GM13977 (cell line): Measurements from ENCODE around the gene NEUROD2.

Experiments used
- DNase-seq: peaks from one replicate; pipeline ENCODE4 v3.0.0; 2012; ENCODE audit warnings: low spot score
- CTCF ChIP-seq: IDR thresholded peaks from 2 replicates; pipeline ENCODE4 v1.5.1; 2012; ENCODE audit warnings: mild to moderate bottlenecking, control low read depth; ENCODE audit not compliant: insufficient read depth; ENCODE audit errors: extremely low read depth, missing control alignments
- in situ Hi-C: fragments of 300-500 bp; cut with MboI; formaldehyde crosslinking; loops from one replicate; pipeline ENCODE4 v1.12.0; 2022; ENCODE audit warnings: low sequenced_read_pairs, low pct_unique_long_range_greater_than_20kb, mixed read lengths, inconsistent platforms; ENCODE audit not compliant: unreplicated experiment

Gene NEUROD2

DNA sequence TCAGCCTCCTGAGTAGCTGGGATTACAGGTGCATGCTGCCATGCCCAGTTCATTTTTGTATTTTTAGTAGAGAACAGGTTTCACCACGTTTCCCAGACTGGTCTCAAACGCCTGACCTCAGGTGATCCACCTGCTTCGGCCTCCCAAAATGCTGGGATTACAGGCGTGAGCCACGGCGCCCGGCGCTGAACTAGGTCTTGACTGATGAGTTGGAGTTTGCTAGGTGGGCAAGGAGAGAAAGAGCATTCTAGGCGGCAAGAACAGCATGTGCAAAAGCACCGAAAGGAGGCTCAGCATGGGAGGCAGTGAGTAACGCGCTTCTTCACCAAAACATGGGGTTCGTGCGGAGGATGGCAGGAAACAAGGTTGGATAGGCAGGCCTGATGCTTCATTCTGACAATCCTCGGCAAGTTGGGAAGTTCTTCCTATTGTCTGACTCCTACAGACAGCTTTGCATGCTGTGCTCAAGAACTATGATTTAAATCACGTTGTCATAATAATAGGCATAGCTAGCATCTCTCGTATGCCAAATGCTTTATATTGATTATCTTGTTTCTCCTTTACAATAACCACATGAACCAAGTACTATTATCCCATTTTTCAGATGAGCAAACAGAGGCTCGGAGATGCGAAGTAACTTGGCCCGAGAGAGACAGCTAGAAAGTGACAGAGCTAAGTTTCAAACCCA, 26.5 kb downstream of the NEUROD2 start:
- DNase-seq: no peak
- in situ Hi-C loops: no loop called here
- TF ChIP-seq CTCF: no peak

DNA sequence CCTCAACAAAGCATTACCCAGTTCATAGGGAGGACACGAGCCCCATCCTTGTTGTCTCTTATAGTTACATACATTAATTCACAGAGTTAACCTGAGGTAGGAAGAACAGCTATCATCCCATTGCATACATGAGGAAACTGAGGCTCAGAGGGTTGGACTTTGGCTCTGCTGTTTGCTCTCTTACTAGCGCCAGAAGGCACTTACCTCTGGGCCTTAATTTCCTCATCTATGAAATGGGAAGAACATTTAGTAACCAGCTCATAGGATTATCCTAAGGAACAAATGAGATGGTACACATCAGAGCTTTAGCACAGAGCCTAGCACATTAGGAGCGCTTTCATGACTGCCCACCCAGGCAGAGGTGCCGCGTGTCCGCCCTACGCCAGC, 27.6 kb downstream of the NEUROD2 start:
- DNase-seq: no peak
- in situ Hi-C loops: no loop called here
- no peak for TF ChIP-seq CTCF

DNA sequence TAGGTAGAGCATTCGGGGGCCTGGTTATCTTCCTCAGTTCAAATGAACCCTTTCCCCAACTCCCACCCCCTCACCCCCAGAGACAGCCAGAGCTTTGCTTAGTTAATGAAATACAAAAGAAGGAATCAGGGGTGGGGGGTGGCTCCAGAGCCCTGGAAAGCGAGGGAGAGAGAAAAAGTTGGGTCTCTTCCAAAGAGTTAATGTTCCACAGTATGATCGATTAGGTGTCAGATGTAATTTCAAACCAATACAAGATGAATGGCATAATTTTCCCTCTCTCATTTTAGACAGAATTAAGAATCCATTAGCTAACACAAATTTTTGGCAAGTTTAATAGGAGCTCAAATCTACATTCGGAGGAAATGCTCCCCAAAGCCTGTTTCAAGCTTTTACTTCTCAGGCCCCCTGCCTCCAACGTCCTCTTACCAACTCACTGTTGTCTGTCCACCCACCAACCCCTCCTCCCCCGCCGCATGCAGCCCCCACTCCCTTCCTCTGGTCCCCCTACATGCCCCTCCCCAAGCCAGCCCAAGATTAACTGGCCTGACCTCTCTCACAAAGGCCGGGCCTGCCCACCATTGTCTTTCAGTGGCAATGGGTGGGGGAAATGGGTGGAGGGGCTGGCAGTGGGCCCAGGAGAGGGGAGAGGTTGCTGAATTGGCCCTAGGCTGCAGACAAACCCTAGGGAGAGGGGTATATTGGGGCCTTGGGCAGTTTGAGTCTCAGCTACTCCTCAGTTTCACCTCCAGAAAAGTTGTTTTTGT, 28.2 kb downstream of the NEUROD2 start:
- in situ Hi-C loops: no loop called here
- DNase-seq: no peak
- TF ChIP-seq CTCF: no peak

- in situ Hi-C loops: no loop called here
- no peak for DNase-seq
- TF ChIP-seq CTCF: no peak
Measured at GRCh38 chr17:39578272-39578671, 29.4 kb downstream of the NEUROD2 start.

DNA sequence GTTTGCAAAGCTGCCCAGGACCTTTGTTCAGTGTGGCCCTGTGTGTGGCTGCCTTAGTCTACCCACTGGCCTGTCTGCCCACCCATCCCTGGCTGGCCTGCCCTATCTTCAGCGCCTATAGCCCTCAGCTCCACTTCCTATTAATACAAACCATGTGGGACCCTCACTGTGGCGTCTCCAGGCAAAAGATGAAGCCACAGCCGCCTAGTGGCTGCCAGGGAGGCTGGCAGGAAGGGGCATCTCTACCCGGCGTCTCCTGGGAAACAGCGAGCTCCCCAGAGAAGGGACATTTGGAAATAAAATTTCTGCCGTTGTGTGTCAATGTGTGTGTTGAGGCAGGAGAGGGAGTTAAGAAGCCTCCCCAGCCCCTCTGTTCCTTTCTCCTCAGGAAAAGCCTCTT, 31.5 kb downstream of the NEUROD2 start:
- no peak for DNase-seq
- in situ Hi-C loops: no loop called here
- peak; percentile 29 for TF ChIP-seq CTCF

GRCh38 chr17:39573447-39574298, 34.0 kb downstream of the NEUROD2 start:
- TF ChIP-seq CTCF: no peak
- DNase-seq: peak; percentile 85
- in situ Hi-C loops: no loop called here
